H1 (cell line): ENCODE results near the gene EIPR1. TPM values are rescaled to one million over a fixed set of nuclear protein-coding genes. Genes with fewer than 3 reads are reported as not detected.

Source experiments
- CTCF ChIA-PET: fragments of 300-600 bp; sonication (Branson Sonifier 250); formaldehyde crosslinking; loops from one replicate; lab custom pipeline; 2021; ENCODE audit not compliant: partially characterized antibody; lab: Charles Lee
- POLR2A ChIA-PET: fragments of 300-600 bp; sonication (Branson Sonifier 250); formaldehyde crosslinking; loops from one replicate; lab custom pipeline; 2021; ENCODE audit warnings: inconsistent platforms; ENCODE audit not compliant: partially characterized antibody; lab: Charles Lee
- DNase-seq, 2 experiments: peaks; one replicate each; pipeline versions ENCODE4 v3.0.0 to v3.0.0-alpha.2; 2010 to 2022; ENCODE audit warnings: low spot score in 2 of 2, low read depth in 1 of 2, mixed read lengths in 1 of 2
- FAIRE-seq: peaks from 2 replicates; lab custom pipeline; 2011; peaks lifted over from hg19 to GRCh38; lab: Jason Lieb, UNC
- H2AFZ ChIP-seq: 2 replicates; pipeline ENCODE4 v1.8.1; 2012; ENCODE audit warnings: low read length, inconsistent platforms
- H2AK5ac ChIP-seq: 2 replicates; pipeline ENCODE4 v1.6.1; 2013; ENCODE audit warnings: low read depth, low read length
- H2BK120ac ChIP-seq: replicated peaks from 2 replicates; pipeline ENCODE3; 2013; ENCODE audit warnings: low read depth, low read length, inconsistent platforms
- H2BK12ac ChIP-seq: 2 replicates; pipeline ENCODE4 v1.6.1; 2013; ENCODE audit warnings: low read depth, low read length
- H2BK15ac ChIP-seq: 2 replicates; pipeline ENCODE4 v1.6.1; 2013; ENCODE audit warnings: low read length
- H2BK20ac ChIP-seq: 2 replicates; pipeline ENCODE4 v1.6.1; 2013; ENCODE audit warnings: low read length
- H2BK5ac ChIP-seq: 2 replicates; pipeline ENCODE4 v1.6.1; 2013; ENCODE audit warnings: low read depth, low read length
- H3K14ac ChIP-seq: 2 replicates; pipeline ENCODE4 v1.6.1; 2013; ENCODE audit warnings: inconsistent platforms; ENCODE audit not compliant: insufficient read length
- H3K18ac ChIP-seq: 2 replicates; pipeline ENCODE4 v1.6.1; 2013; ENCODE audit warnings: low read length; ENCODE audit errors: extremely low read depth
- H3K23ac ChIP-seq: 2 replicates; pipeline ENCODE4 v1.6.1; 2013; ENCODE audit warnings: inconsistent platforms; ENCODE audit not compliant: insufficient read length
- H3K23me2 ChIP-seq: 2 replicates; pipeline ENCODE4 v1.6.1; 2013; ENCODE audit warnings: low read depth, low read length
- H3K27ac ChIP-seq: 2 replicates; pipeline ENCODE4 v1.6.1; 2011; ENCODE audit warnings: low read depth, low read length, inconsistent platforms
- H3K27me3 ChIP-seq, 4 experiments: replicated peaks in 1 of 4; 1 replicate in 1 of 4; 2 replicates in 3 of 4; pipeline versions ENCODE4 v1.6.1 to v1.8.1; 2011 to 2013; ENCODE audit warnings: low read length in 3 of 4, mild to moderate bottlenecking in 3 of 4, inconsistent platforms in 2 of 4, mixed read lengths in 2 of 4, moderate library complexity in 1 of 4; ENCODE audit not compliant: control insufficient read depth in 3 of 4, insufficient read depth in 3 of 4; ENCODE audit errors: extremely low read depth in 1 of 4
- H3K36me3 ChIP-seq, 4 experiments: 2 replicates each; pipeline versions ENCODE4 v1.6.1 to v1.8.1; 2011 to 2013; ENCODE audit warnings: mild to moderate bottlenecking in 4 of 4, low read length in 3 of 4, moderate library complexity in 2 of 4, control low read depth in 1 of 4, inconsistent platforms in 1 of 4; ENCODE audit not compliant: insufficient read depth in 4 of 4, control insufficient read depth in 2 of 4
- H3K4ac ChIP-seq: replicated peaks from 2 replicates; pipeline ENCODE3; 2013; ENCODE audit warnings: low read length, low read depth, mixed read lengths, inconsistent platforms; ENCODE audit not compliant: insufficient read length
- H3K4me1 ChIP-seq, 4 experiments: replicated peaks in 1 of 4; 1 replicate in 1 of 4; 2 replicates in 3 of 4; pipeline versions ENCODE4 v1.6.1 to v1.8.1; 2011 to 2013; ENCODE audit warnings: low read length in 3 of 4, inconsistent platforms in 2 of 4, mixed read lengths in 1 of 4; ENCODE audit not compliant: insufficient read depth in 4 of 4, control insufficient read depth in 3 of 4
- H3K4me2 ChIP-seq, 2 experiments: 2 replicates each; pipeline versions ENCODE4 v1.6.1 to v1.8.1; 2011 to 2013; ENCODE audit warnings: low read depth in 2 of 2, low read length in 2 of 2, control low read depth in 1 of 2, inconsistent platforms in 1 of 2, mild to moderate bottlenecking in 1 of 2; ENCODE audit not compliant: insufficient read depth in 1 of 2
- H3K4me3 ChIP-seq, 4 experiments: fragments of 200-600, 300-600 bp in 1 of 4; sonication (generic), shearing (Covaris generic), sonication (Bioruptor Twin) in 1 of 4; 2 replicates each; pipeline versions ENCODE4 v1.5.1 to v1.8.1; 2011 to 2016; ENCODE audit warnings: low read length in 4 of 4, low read depth in 3 of 4, control low read depth in 2 of 4, inconsistent platforms in 2 of 4, mild to moderate bottlenecking in 2 of 4, mixed read lengths in 1 of 4, moderate library complexity in 1 of 4; ENCODE audit not compliant: insufficient read depth in 2 of 4; ENCODE audit errors: extremely low read depth in 1 of 4
- H3K56ac ChIP-seq: replicated peaks from 2 replicates; pipeline ENCODE3; 2013; ENCODE audit warnings: low read depth, mild to moderate bottlenecking, mixed read lengths, low read length, inconsistent platforms; ENCODE audit not compliant: insufficient read length
- H3K79me1 ChIP-seq: 2 replicates; pipeline ENCODE4 v1.6.1; 2013; ENCODE audit warnings: low read depth, low read length, control low read depth
- H3K79me2 ChIP-seq, 2 experiments: 2 replicates each; pipeline versions ENCODE4 v1.6.1 to v1.8.1; 2012 to 2013; ENCODE audit warnings: low read length in 2 of 2, mild to moderate bottlenecking in 2 of 2, inconsistent platforms in 1 of 2; ENCODE audit not compliant: insufficient read depth in 2 of 2, control insufficient read depth in 1 of 2
- H3K9ac ChIP-seq, 4 experiments: replicated peaks in 1 of 4; 1 replicate in 1 of 4; 2 replicates in 3 of 4; pipeline versions ENCODE4 v1.6.1 to v1.8.1; 2011 to 2013; ENCODE audit warnings: low read depth in 3 of 4, low read length in 3 of 4, control low read depth in 2 of 4, mild to moderate bottlenecking in 2 of 4, moderate library complexity in 2 of 4, inconsistent platforms in 1 of 4; ENCODE audit errors: extremely low read depth in 1 of 4
- H3K9me3 ChIP-seq, 2 experiments: 2 replicates each; pipeline versions ENCODE4 v1.6.1 to v1.8.1; 2012 to 2013; ENCODE audit warnings: mild to moderate bottlenecking in 2 of 2, moderate library complexity in 2 of 2, control low read depth in 1 of 2, inconsistent platforms in 1 of 2, low read depth in 1 of 2, low read length in 1 of 2, mixed read lengths in 1 of 2; ENCODE audit not compliant: insufficient read depth in 2 of 2
- H4K20me1 ChIP-seq, 2 experiments: replicated peaks in 1 of 2; 2 replicates each; pipeline versions ENCODE3 to v1.8.1; 2011 to 2013; ENCODE audit warnings: inconsistent platforms in 2 of 2, low read length in 2 of 2, mild to moderate bottlenecking in 1 of 2; ENCODE audit not compliant: insufficient read depth in 2 of 2, control insufficient read depth in 1 of 2
- H4K5ac ChIP-seq: 2 replicates; pipeline ENCODE4 v1.6.1; 2013; ENCODE audit warnings: low read length, low read depth, mixed read lengths, inconsistent platforms; ENCODE audit not compliant: insufficient read length
- H4K8ac ChIP-seq: 2 replicates; pipeline ENCODE4 v1.8.0; 2013; ENCODE audit warnings: mild to moderate bottlenecking, moderate library complexity, low read length, inconsistent platforms; ENCODE audit not compliant: insufficient read depth; ENCODE audit errors: extremely low read depth
- H4K91ac ChIP-seq: replicated peaks from 2 replicates; pipeline ENCODE3; 2013; ENCODE audit warnings: low read length, mixed read lengths, inconsistent platforms; ENCODE audit not compliant: insufficient read length
- ASH2L ChIP-seq: fragments of 200-600, 300-600 bp; sonication (generic); IDR thresholded peaks from one replicate; pipeline ENCODE4 v1.7.1; 2017; ENCODE audit warnings: low read length
- BACH1 ChIP-seq: IDR thresholded peaks from 2 replicates; pipeline ENCODE4 v1.6.1; 2012; ENCODE audit warnings: low read length, improper control_type of control experiment
- CBX8 ChIP-seq: fragments of 300-800, 300-1000 bp; sonication (generic); IDR thresholded peaks from 2 replicates; pipeline ENCODE4 v1.7.1; 2016; ENCODE audit warnings: low read depth, low read length, borderline replicate concordance
- EGR1 ChIP-seq: IDR thresholded peaks from 2 replicates; pipeline ENCODE4 v1.6.1; 2011; ENCODE audit warnings: low read depth, low read length, borderline replicate concordance
- POLR2A ChIP-seq, 2 experiments: IDR thresholded peaks; 1 replicate in 1 of 2; 2 replicates in 1 of 2; pipeline ENCODE4 v1.6.1; 2011; ENCODE audit warnings: low read depth in 2 of 2, low read length in 2 of 2, mild to moderate bottlenecking in 2 of 2; ENCODE audit errors: control extremely low read depth in 1 of 2
- POLR2AphosphoS5 ChIP-seq: IDR thresholded peaks from 2 replicates; pipeline ENCODE4 v1.6.1; 2011; ENCODE audit warnings: low read depth, low read length
- RBBP5 ChIP-seq: IDR thresholded peaks from 2 replicates; pipeline ENCODE4 v1.7.1; 2012; ENCODE audit warnings: low read depth, mild to moderate bottlenecking, inconsistent platforms, low read length, moderate library complexity, borderline replicate concordance
- SP1 ChIP-seq: IDR thresholded peaks from 2 replicates; pipeline ENCODE4 v1.6.1; 2011; ENCODE audit warnings: low read depth, low read length
- USF2 ChIP-seq: IDR thresholded peaks from 2 replicates; pipeline ENCODE4 v1.6.1; 2011; ENCODE audit warnings: low read length, improper control_type of control experiment
- YY1 ChIP-seq: IDR thresholded peaks from 2 replicates; pipeline ENCODE4 v1.6.1; 2011; ENCODE audit warnings: low read depth, mild to moderate bottlenecking, low read length
- WGBS, 2 experiments: shearing (Covaris generic) in 1 of 2; methylation state at CpG; one replicate each; pipeline versions ENCODE4 v1.1.6 to v1.1.7; 2013 to 2015; ENCODE audit warnings: low lambda C conversion rate in 2 of 2, mixed read lengths in 2 of 2, inconsistent platforms in 1 of 2, low coverage in 1 of 2, missing lambda C conversion rate in 1 of 2; ENCODE audit not compliant: insufficient replicate concordance in 2 of 2, insufficient coverage in 1 of 2, insufficient read length in 1 of 2; ENCODE audit errors: extremely low coverage in 1 of 2, missing lambda C conversion rate in 1 of 2; 5-methylcytosine and 5-hydroxymethylcytosine counted together
- polyA plus RNA-seq, 7 experiments: library from polyadenylated mRNA; depleted of rRNA in 3 of 7; stranded (reverse) in 5 of 7; unstranded in 2 of 7; fragments of >200 nt in 5 of 7; fragments of 200-250 nt in 2 of 7; gene quantifications; 1 replicate in 5 of 7; 2 replicates in 1 of 7; 4 replicates in 1 of 7; pipeline versions ENCODE4 v1.2.1 to v1.2.3, GENCODE V29; 2011 to 2013; ENCODE audit warnings: missing spikeins in 2 of 7, mixed read lengths in 2 of 7
- total RNA-seq: library from RNA; stranded (reverse); fragmentation: NEBNext Ultra II Directional; extraction: Animal tissue kit (Norgen Biotek cat#: 25700); gene quantifications from 2 replicates; pipeline ENCODE4 v1.2.1, GENCODE V29; 2021

EIPR1 gene
- total and polyA plus RNA-seq, 2 of the 8 experiments (the other 6 are each of a cell fraction or from before 2014, with no cell fraction given): 26.3 to 56.4 TPM

GRCh38 chr2:3343012-3343411, 34.6 kb downstream of the EIPR1 start:
- H4K5ac ChIP-seq: no peak overlapping the region
- WGBS, 2 experiments: 94% methylated on average over 11 of the region's 11 CpGs; no CpG with 5 or more reads in 1 of the 2 experiments
- H3K27ac ChIP-seq: no peak overlapping the region
- H3K4me1 ChIP-seq: no peaks in the 10 kb centered on the region
- H2AFZ ChIP-seq: no peak overlapping the region
- H3K14ac ChIP-seq: no peak overlapping the region
- no peak overlapping the region for H2AK5ac ChIP-seq
- no peak overlapping the region for H2BK20ac ChIP-seq
- no peak for DNase-seq
- TF ChIP-seq CBX8 (no peak), EGR1 (no peak), POLR2A (IDR thresholded peaks at IDR 0.05; ENCODE audit: control extremely low read depth in 1 of 2, low read depth in 2 of 2, low read length in 2 of 2) (no peak), ASH2L (no peak), USF2 (no peak), BACH1 (no peak), YY1 (no peak), POLR2AphosphoS5 (no peak), SP1 (no peak), RBBP5 (no peak)
- ChIA-PET POLR2A (interaction anchor here (1.1 kb wide), 1 partner anchor 8 kb away, joined by 3 read pairs; no protein-coding TSS in a partner anchor), CTCF (interaction anchor here (0.7 to 1.2 kb wide), 2 partner anchors 10 to 42 kb away, joined by 3 read pairs; no protein-coding TSS in a partner anchor)
- no peaks in the 10 kb centered on the region for H3K79me2 ChIP-seq
- H3K23me2 ChIP-seq: no peaks in the 10 kb centered on the region
- no peak overlapping the region for H2BK12ac ChIP-seq
- no peak overlapping the region for H3K4ac ChIP-seq
- no peak overlapping the region for H3K9ac ChIP-seq
- H3K36me3 ChIP-seq: no peaks in the 10 kb centered on the region
- H4K91ac ChIP-seq: no peak overlapping the region
- H3K79me1 ChIP-seq: peaks cover 5% of the 10 kb centered on the region
- no peak overlapping the region for H2BK5ac ChIP-seq
- no peaks in the 10 kb centered on the region for H3K9me3 ChIP-seq
- H2BK120ac ChIP-seq: no peak overlapping the region
- no peak overlapping the region for H3K23ac ChIP-seq
- H4K8ac ChIP-seq: no peak overlapping the region
- H3K27me3 ChIP-seq: no peaks in the 10 kb centered on the region
- FAIRE-seq: no peak
- no peak overlapping the region for H3K56ac ChIP-seq
- H3K4me2 ChIP-seq: no peak overlapping the region
- peaks cover 2 to 7% of the 10 kb centered on the region in 2 experiments for H4K20me1 ChIP-seq
- no peak overlapping the region for H3K18ac ChIP-seq
- H2BK15ac ChIP-seq: no peak overlapping the region
- no peak overlapping the region for H3K4me3 ChIP-seq
